Measurements from ENCODE around the gene CACNA2D3.

DNA sequence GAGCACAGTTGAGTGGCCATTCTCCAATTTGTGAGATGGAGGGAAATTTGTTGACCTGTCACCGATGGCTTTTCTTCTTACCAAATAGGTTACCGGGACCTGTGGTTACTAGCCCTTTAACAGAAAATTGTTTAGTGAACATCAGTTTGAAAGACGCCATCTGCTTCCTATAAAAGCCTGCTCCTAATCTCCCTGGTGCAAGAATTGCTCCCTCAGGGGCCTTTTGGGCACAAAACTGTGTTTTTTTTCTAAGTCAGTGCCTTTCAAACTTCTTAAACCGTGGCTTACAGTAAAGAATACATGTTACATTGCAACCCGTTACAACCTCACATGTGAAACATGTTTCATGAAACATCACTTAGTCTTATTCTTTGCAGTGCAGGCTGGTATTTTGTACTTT is 15.0 kb downstream of the CACNA2D3 start:
- TF ChIP-seq POLR2A (IDR thresholded peaks at IDR 0.05) = no peak
- TF ChIP-seq, protein P1, sequence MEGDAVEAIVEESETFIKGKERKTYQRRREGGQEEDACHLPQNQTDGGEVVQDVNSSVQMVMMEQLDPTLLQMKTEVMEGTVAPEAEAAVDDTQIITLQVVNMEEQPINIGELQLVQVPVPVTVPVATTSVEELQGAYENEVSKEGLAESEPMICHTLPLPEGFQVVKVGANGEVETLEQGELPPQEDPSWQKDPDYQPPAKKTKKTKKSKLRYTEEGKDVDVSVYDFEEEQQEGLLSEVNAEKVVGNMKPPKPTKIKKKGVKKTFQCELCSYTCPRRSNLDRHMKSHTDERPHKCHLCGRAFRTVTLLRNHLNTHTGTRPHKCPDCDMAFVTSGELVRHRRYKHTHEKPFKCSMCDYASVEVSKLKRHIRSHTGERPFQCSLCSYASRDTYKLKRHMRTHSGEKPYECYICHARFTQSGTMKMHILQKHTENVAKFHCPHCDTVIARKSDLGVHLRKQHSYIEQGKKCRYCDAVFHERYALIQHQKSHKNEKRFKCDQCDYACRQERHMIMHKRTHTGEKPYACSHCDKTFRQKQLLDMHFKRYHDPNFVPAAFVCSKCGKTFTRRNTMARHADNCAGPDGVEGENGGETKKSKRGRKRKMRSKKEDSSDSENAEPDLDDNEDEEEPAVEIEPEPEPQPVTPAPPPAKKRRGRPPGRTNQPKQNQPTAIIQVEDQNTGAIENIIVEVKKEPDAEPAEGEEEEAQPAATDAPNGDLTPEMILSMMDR (IDR thresholded peaks at IDR 0.05) = no peak

Data from uterus (tissue), 2 donors.